Endothelial cell of umbilical vein (primary cell): Measurements from ENCODE around the gene MEX3C. TPM values are rescaled to one million over a fixed set of nuclear protein-coding genes. Genes with fewer than 3 reads are reported as not detected.

Experiments used
- BruUV-seq: library from RNA; stranded (reverse); fragments of 400-500 nt; replicated peaks from 2 replicates; lab custom pipeline; 2021; lab: Mats Ljungman, UMichigan
- CTCF ChIA-PET: fragments of 300-600, 350-600 bp; sonication (Branson Sonifier 250); formaldehyde crosslinking; loops from one replicate; lab custom pipeline; 2021; ENCODE audit warnings: antibody characterized with exemption, inconsistent platforms; lab: Charles Lee
- POLR2A ChIA-PET: fragments of 300-600, 350-600 bp; sonication (Branson Sonifier 250); formaldehyde crosslinking; loops from one replicate; lab custom pipeline; 2021; ENCODE audit warnings: antibody characterized with exemption, inconsistent platforms; lab: Charles Lee
- DNase-seq: peaks from one replicate; pipeline ENCODE4 v3.0.0-alpha.2; 2011; ENCODE audit warnings: low read depth, low spot score
- FAIRE-seq: peaks from 2 replicates; lab custom pipeline; 2011; peaks lifted over from hg19 to GRCh38; lab: Jason Lieb, UNC
- H2AFZ ChIP-seq: 2 replicates; pipeline ENCODE4 v1.6.0; 2012; ENCODE audit warnings: low read depth, low read length, control low read depth, inconsistent platforms
- H3K27ac ChIP-seq: 2 replicates; pipeline ENCODE4 v1.5.1; 2011; ENCODE audit warnings: low read depth, mild to moderate bottlenecking, control low read depth, low read length, moderate library complexity; ENCODE audit not compliant: insufficient read depth
- H3K27me3 ChIP-seq, 2 experiments: 2 replicates each; pipeline versions ENCODE4 v1.6.0 to v1.6.1; 2011; ENCODE audit warnings: low read length in 2 of 2, mixed read lengths in 1 of 2; ENCODE audit not compliant: control insufficient read depth in 2 of 2, insufficient read depth in 2 of 2
- H3K36me3 ChIP-seq, 2 experiments: 2 replicates in 1 of 2; 3 replicates in 1 of 2; pipeline ENCODE4 v1.5.1; 2011; ENCODE audit warnings: low read length in 2 of 2, mild to moderate bottlenecking in 1 of 2, moderate library complexity in 1 of 2; ENCODE audit not compliant: control insufficient read depth in 2 of 2, insufficient read depth in 2 of 2; ENCODE audit errors: extremely low read depth in 1 of 2
- H3K4me1 ChIP-seq: 3 replicates; pipeline ENCODE4 v1.5.1; 2011; ENCODE audit warnings: mild to moderate bottlenecking, low read length; ENCODE audit not compliant: control insufficient read depth, insufficient read depth; ENCODE audit errors: extremely low read depth
- H3K4me2 ChIP-seq: 2 replicates; pipeline ENCODE4 v1.6.1; 2011; ENCODE audit warnings: low read length, control low read depth, mixed read lengths; ENCODE audit not compliant: insufficient read depth
- H3K4me3 ChIP-seq, 3 experiments: fragments of 200-600 bp in 1 of 3; sonication (generic), shearing (Covaris generic) in 1 of 3; replicated peaks in 1 of 3; 2 replicates each; pipeline ENCODE4 v1.5.1; 2011 to 2016; ENCODE audit warnings: control low read depth in 3 of 3, low read length in 3 of 3, mild to moderate bottlenecking in 2 of 3, inconsistent platforms in 1 of 3, low read depth in 1 of 3, moderate library complexity in 1 of 3; ENCODE audit not compliant: insufficient read depth in 1 of 3
- H3K79me2 ChIP-seq: 2 replicates; pipeline ENCODE4 v1.6.0; 2012; ENCODE audit warnings: low read length, inconsistent platforms; ENCODE audit not compliant: control insufficient read depth, insufficient read depth
- H3K9ac ChIP-seq: replicated peaks from 2 replicates; pipeline ENCODE3; 2011; ENCODE audit warnings: low read length, control low read depth; ENCODE audit not compliant: insufficient read depth; ENCODE audit errors: extremely low read depth
- H3K9me1 ChIP-seq: replicated peaks from 3 replicates; pipeline ENCODE4 v1.6.0; 2011; ENCODE audit warnings: mild to moderate bottlenecking, low read length; ENCODE audit not compliant: control insufficient read depth, insufficient read depth; ENCODE audit errors: extremely low read depth
- H3K9me3 ChIP-seq: replicated peaks from 2 replicates; pipeline ENCODE4 v1.5.1; 2012; ENCODE audit warnings: low read length, inconsistent platforms; ENCODE audit not compliant: control insufficient read depth, insufficient read depth
- H4K20me1 ChIP-seq: replicated peaks from 2 replicates; pipeline ENCODE3; 2011; ENCODE audit warnings: mild to moderate bottlenecking, low read length; ENCODE audit not compliant: control insufficient read depth, insufficient read depth; ENCODE audit errors: extremely low read depth
- EZH2 ChIP-seq: IDR thresholded peaks from 2 replicates; pipeline ENCODE4 v1.6.1; 2012; ENCODE audit warnings: borderline replicate concordance, low read depth, mild to moderate bottlenecking, moderate library complexity, low read length, inconsistent platforms; ENCODE audit not compliant: severe bottlenecking
- GATA2 ChIP-seq: IDR thresholded peaks from 2 replicates; pipeline ENCODE4 v1.7.0; 2011; ENCODE audit warnings: low read depth, mild to moderate bottlenecking, moderate library complexity, mixed read lengths, low read length; ENCODE audit not compliant: insufficient read length, insufficient read depth
- JUN ChIP-seq: IDR thresholded peaks from 2 replicates; pipeline ENCODE4 v1.6.1; 2011; ENCODE audit warnings: borderline replicate concordance, low read depth; ENCODE audit not compliant: insufficient read length, insufficient read depth
- POLR2AphosphoS5 ChIP-seq: IDR thresholded peaks from 2 replicates; pipeline ENCODE4 v1.6.1; 2012; ENCODE audit warnings: low read depth, mild to moderate bottlenecking, control low read depth, low read length, moderate library complexity; ENCODE audit not compliant: insufficient read depth
- dilution Hi-C: fragments of 300-500 bp; cut with MboI; formaldehyde crosslinking; loops from one replicate; pipeline ENCODE4 v1.15.0; 2019; ENCODE audit warnings: low sequenced_read_pairs; ENCODE audit not compliant: extremely low pct_ligation_motif_present
- intact Hi-C: fragments of 100-400 bp; cut with micrococcal nuclease; formaldehyde crosslinking; loops from one replicate; pipeline ENCODE4 v1.10.0; 2022
- polyA plus RNA-seq, 4 experiments: library from polyadenylated mRNA; depleted of rRNA in 3 of 4; stranded (reverse) in 3 of 4; unstranded in 1 of 4; fragments of >200 nt; gene quantifications; 2 replicates each; pipeline versions ENCODE4 v1.2.1 to v1.2.3, GENCODE V29; 2011 to 2012; ENCODE audit warnings: missing spikeins in 1 of 4
- total RNA-seq: library from RNA; stranded (reverse); gene quantifications from 2 replicates; pipeline ENCODE4 v1.2.3, GENCODE V29; 2021
- TF ChIP-seq, protein P1 (sequence below), 2 donors: IDR thresholded peaks; 1 replicate in 1 of 2; 2 replicates in 1 of 2; pipeline ENCODE4 v1.5.1; 2011; ENCODE audit warnings: low read length in 2 of 2, mild to moderate bottlenecking in 2 of 2, moderate library complexity in 2 of 2, control low read depth in 1 of 2, inconsistent platforms in 1 of 2, low read depth in 1 of 2; ENCODE audit not compliant: insufficient read depth in 1 of 2; ENCODE audit errors: extremely low read depth in 1 of 2
- TF ChIP-seq, protein P2 (sequence below): IDR thresholded peaks from 2 replicates; pipeline ENCODE4 v1.6.1; 2011; ENCODE audit not compliant: insufficient read depth, insufficient read length

Gene MEX3C
- total and polyA plus RNA-seq, 2 donors (not counting 3 experiments of a cell fraction or from before 2014, with no cell fraction given) = 23.4 to 45.7 TPM

DNA sequence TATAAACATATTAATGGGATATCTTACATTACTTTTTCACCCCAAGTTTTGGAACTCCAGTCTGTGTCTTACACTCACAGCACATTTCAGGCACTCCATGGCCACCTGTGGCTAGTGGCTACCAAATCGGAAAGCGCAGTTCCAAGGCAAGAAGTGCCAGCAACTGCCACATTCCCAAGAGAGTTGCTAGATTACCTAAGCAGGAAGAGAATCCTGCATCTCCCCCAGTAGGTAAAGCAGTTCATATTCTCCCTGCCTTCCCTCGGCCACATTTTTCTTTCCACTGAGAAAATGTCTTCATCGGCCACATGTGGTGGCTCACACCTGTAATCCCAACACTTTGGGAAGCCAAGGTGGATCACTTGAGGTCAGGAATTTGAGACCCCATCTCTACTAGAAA lies 62.8 kb downstream of the MEX3C start:
- ChIA-PET CTCF (interaction anchor here (2.1 kb wide), 1 partner anchor 24 kb away, joined by 6 read pairs; no protein-coding TSS in a partner anchor), POLR2A (no interaction called here)
- intact Hi-C loops (no loop called here), dilution Hi-C loops (no loop called here)
- Histone ChIP-seq H2AFZ (no peak overlapping the region), H3K36me3 (no peaks in the 10 kb centered on the region), H3K4me2 (no peak overlapping the region), H3K27me3 (no peaks in the 10 kb centered on the region), H3K4me1 (no peaks in the 10 kb centered on the region), H3K4me3 (no peak overlapping the region), H3K9me1 (no peaks in the 10 kb centered on the region), H3K9ac (no peak overlapping the region), H3K9me3 (no peaks in the 10 kb centered on the region), H3K27ac (no peak overlapping the region), H3K79me2 (no peaks in the 10 kb centered on the region), H4K20me1 (no peaks in the 10 kb centered on the region)
- FAIRE-seq = no peak
- TF ChIP-seq, protein P1, sequence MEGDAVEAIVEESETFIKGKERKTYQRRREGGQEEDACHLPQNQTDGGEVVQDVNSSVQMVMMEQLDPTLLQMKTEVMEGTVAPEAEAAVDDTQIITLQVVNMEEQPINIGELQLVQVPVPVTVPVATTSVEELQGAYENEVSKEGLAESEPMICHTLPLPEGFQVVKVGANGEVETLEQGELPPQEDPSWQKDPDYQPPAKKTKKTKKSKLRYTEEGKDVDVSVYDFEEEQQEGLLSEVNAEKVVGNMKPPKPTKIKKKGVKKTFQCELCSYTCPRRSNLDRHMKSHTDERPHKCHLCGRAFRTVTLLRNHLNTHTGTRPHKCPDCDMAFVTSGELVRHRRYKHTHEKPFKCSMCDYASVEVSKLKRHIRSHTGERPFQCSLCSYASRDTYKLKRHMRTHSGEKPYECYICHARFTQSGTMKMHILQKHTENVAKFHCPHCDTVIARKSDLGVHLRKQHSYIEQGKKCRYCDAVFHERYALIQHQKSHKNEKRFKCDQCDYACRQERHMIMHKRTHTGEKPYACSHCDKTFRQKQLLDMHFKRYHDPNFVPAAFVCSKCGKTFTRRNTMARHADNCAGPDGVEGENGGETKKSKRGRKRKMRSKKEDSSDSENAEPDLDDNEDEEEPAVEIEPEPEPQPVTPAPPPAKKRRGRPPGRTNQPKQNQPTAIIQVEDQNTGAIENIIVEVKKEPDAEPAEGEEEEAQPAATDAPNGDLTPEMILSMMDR (IDR thresholded peaks at IDR 0.05; ENCODE audit: extremely low read depth in 1 of 2, insufficient read depth in 1 of 2, low read depth in 1 of 2, low read length in 2 of 2) = no peak
- TF ChIP-seq JUN = no peak
- no peak for TF ChIP-seq GATA2
- no peak for TF ChIP-seq EZH2
- TF ChIP-seq POLR2AphosphoS5 = no peak
- TF ChIP-seq, protein P2, sequence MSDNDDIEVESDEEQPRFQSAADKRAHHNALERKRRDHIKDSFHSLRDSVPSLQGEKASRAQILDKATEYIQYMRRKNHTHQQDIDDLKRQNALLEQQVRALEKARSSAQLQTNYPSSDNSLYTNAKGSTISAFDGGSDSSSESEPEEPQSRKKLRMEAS = no peak
- no peak for DNase-seq
- BruUV-seq = no TSS peak
